NCI-H1048 (cell line): Measurements from ENCODE around the gene KIF1B.
"Not testable (repeated sequence)": the region's sequence is repeated elsewhere in the genome, so short reads cannot be mapped to it uniquely, and the experiment has no call there.

Experiments used
- DNase-seq: peaks from one replicate; lab custom pipeline; 2025; lab: John Stamatoyannopoulos, UW

KIF1B gene

GRCh38 chr1:10338047-10338446, 127.7 kb downstream of the KIF1B start:
- DNase-seq, result no peak

GRCh38 chr1:10338611-10339010, 128.2 kb downstream of the KIF1B start:
- no peak for DNase-seq

GRCh38 chr1:10339036-10339567, 128.7 kb downstream of the KIF1B start:
- DNase-seq, result no peak

GRCh38 chr1:10339815-10340214, 129.4 kb downstream of the KIF1B start:
- no peak for DNase-seq

- DNase-seq, result no peak
These were observed 130.7 kb downstream of the KIF1B start for GRCh38 chr1:10340930-10341590.

GRCh38 chr1:10347109-10347508, 136.7 kb downstream of the KIF1B start:
- DNase-seq, result no peak

- DNase-seq, result no peak
These were observed 142.9 kb downstream of the KIF1B start for GRCh38 chr1:10353282-10353681.

GRCh38 chr1:10353693-10354092, 143.3 kb downstream of the KIF1B start:
- DNase-seq, result no peak

GRCh38 chr1:10360045-10360444, 149.7 kb downstream of the KIF1B start:
- DNase-seq, result no peak

- no peak for DNase-seq
These were observed 151.1 kb downstream of the KIF1B start for GRCh38 chr1:10361515-10361914.

GRCh38 chr1:10368194-10368593, 157.8 kb downstream of the KIF1B start:
- DNase-seq, result no peak

GRCh38 chr1:10374442-10374860, 164.1 kb downstream of the KIF1B start:
- DNase-seq, result no peak

- DNase-seq, result not testable (repeated sequence)
These were observed 167.1 kb downstream of the KIF1B start for GRCh38 chr1:10377365-10378029.

- no peak for DNase-seq
These were observed 167.9 kb downstream of the KIF1B start for GRCh38 chr1:10378081-10378841.

GRCh38 chr1:10379101-10379620, 168.8 kb downstream of the KIF1B start:
- no peak for DNase-seq

GRCh38 chr1:10379676-10380075, 169.3 kb downstream of the KIF1B start:
- no peak for DNase-seq

GRCh38 chr1:10380594-10381275, 170.4 kb downstream of the KIF1B start:
- no peak for DNase-seq

- DNase-seq, result no peak
These were observed 173.3 kb downstream of the KIF1B start for GRCh38 chr1:10383630-10384029.

GRCh38 chr1:10384219-10384618, 173.8 kb downstream of the KIF1B start:
- DNase-seq, result no peak

GRCh38 chr1:10386761-10387676, 176.6 kb downstream of the KIF1B start:
- DNase-seq, result no peak
